ENCODE data around the gene RPLP2.

RPLP2 gene

GRCh38 chr11:766936-767210 is 42.9 kb upstream of the RPLP2 start:
- H3K4me3 ChIP-seq (replicated peaks; ENCODE audit: low read depth, low read length), result no peak overlapping the region
- no peaks in the 10 kb centered on the region for H3K27me3 ChIP-seq (replicated peaks; ENCODE audit: control insufficient read depth, insufficient read depth, low read length)
- DNase-seq (ENCODE audit: extremely low read depth, insufficient read length), result no peak
- no peak for TF ChIP-seq CTCF (IDR thresholded peaks at IDR 0.05; ENCODE audit: insufficient read depth, low read length, poor library complexity, severe bottlenecking)
- H3K36me3 ChIP-seq (ENCODE audit: control insufficient read depth, insufficient read depth, low read length), result peaks cover 42% of the 10 kb centered on the region

DNA sequence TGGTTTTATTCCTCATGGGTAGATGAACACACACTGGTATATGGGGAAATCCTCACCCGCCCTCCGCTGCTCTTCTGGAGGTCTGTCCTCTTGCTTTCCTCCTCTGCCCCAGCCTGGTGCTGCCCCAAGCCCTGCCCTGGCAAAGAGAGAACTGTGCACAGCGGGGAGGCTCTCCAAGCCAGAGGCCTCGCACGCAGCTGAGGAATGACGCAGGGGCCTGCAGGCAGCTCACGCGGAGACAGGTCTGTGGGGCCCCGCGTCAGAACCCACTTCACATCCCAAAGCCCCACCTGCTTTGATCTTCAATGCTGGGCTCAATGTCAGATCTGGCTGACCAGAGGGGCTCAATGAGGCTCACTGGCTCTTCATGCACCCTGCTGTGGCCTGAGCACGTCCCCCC is 42.5 kb upstream of the RPLP2 start:
- Histone ChIP-seq H3K36me3 (ENCODE audit: control insufficient read depth, insufficient read depth, low read length) (peaks cover 41% of the 10 kb centered on the region), H3K27me3 (replicated peaks; ENCODE audit: control insufficient read depth, insufficient read depth, low read length) (no peaks in the 10 kb centered on the region), H3K4me3 (replicated peaks; ENCODE audit: low read depth, low read length) (no peak overlapping the region)
- DNase-seq (ENCODE audit: extremely low read depth, insufficient read length), result no peak
- TF ChIP-seq CTCF (IDR thresholded peaks at IDR 0.05; ENCODE audit: insufficient read depth, low read length, poor library complexity, severe bottlenecking), result no peak

DNA sequence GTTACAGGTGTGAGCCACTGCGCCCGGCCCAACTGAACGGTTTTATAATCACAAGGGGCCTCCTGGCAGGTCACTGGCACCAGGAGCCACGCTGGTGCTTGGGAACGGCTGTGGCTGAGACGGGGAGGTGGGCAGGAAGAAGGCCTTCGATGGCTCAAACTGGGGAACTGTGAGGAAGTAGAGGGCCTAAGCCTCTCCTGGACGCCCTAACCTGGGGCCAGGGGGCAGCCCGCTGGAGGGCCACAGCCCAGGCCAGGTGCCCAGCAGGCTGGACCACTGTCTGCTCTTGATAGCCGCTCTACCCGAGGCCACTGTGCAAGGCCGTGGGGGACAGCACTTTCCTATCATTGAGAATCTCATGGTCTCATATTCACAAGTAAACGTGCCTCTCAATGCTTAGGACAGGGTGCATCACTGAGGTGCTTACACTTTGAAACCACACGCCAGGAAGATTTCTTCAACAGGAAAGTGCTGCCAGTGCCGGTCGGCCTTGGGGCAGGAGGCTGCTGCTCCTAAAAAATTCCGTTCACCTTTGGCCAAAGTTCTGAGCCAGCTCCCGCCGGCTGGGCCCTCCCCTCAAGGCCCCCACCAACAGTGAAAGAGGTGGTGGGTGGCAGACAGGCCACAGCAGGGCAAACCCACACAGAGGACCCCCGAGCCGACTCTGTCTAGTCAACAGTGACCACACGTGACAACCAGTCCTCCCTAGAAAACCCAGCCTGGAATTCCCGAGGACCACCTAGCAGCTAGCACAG is 39.7 kb upstream of the RPLP2 start:
- Histone ChIP-seq H3K27me3 (replicated peaks; ENCODE audit: control insufficient read depth, insufficient read depth, low read length) (no peaks in the 10 kb centered on the region), H3K36me3 (ENCODE audit: control insufficient read depth, insufficient read depth, low read length) (peaks cover 23% of the 10 kb centered on the region), H3K4me3 (replicated peaks; ENCODE audit: low read depth, low read length) (no peak overlapping the region)
- TF ChIP-seq CTCF (IDR thresholded peaks at IDR 0.05; ENCODE audit: insufficient read depth, low read length, poor library complexity, severe bottlenecking), result no peak
- no peak for DNase-seq (ENCODE audit: extremely low read depth, insufficient read length)

GRCh38 chr11:770642-771616 is 38.8 kb upstream of the RPLP2 start:
- Histone ChIP-seq H3K36me3 (ENCODE audit: control insufficient read depth, insufficient read depth, low read length) (peaks cover 22% of the 10 kb centered on the region), H3K27me3 (replicated peaks; ENCODE audit: control insufficient read depth, insufficient read depth, low read length) (no peaks in the 10 kb centered on the region), H3K4me3 (replicated peaks; ENCODE audit: low read depth, low read length) (no peak overlapping the region)
- TF ChIP-seq CTCF (IDR thresholded peaks at IDR 0.05; ENCODE audit: insufficient read depth, low read length, poor library complexity, severe bottlenecking), result no peak
- DNase-seq (ENCODE audit: extremely low read depth, insufficient read length), result no peak

DNA sequence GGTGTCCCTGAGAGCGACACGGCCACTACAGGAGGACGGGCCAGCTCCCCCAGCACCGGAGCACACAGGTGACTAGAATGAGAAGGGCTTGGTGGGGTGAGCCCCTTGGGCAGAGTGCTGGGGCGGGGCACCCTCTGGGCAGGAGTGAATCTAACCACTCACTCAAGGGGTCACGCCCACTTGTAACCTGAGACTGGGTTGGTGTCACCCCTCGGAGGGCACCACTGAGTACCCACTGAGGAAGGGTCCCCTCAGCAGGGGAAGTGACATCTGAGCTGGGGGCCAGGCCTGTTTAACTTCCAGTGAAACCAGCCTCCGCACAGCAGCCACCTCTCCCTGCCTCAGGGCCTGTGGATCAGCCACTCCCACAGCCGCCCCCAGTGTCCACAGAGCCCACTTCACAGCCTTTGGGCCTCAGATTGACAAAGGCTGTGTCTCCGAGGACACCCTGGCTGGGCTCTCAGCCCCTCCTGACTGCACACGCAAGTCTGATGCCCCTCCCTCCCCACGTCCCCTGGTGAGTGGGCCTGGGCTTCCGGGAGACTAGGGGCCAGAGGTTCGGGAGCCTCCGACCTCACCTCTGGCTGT is 38.1 kb upstream of the RPLP2 start:
- Histone ChIP-seq H3K4me3 (replicated peaks; ENCODE audit: low read depth, low read length) (no peak overlapping the region), H3K36me3 (ENCODE audit: control insufficient read depth, insufficient read depth, low read length) (peaks cover 15% of the 10 kb centered on the region), H3K27me3 (replicated peaks; ENCODE audit: control insufficient read depth, insufficient read depth, low read length) (no peaks in the 10 kb centered on the region)
- no peak for DNase-seq (ENCODE audit: extremely low read depth, insufficient read length)
- no peak for TF ChIP-seq CTCF (IDR thresholded peaks at IDR 0.05; ENCODE audit: insufficient read depth, low read length, poor library complexity, severe bottlenecking)
